ENCODE data around the gene AVPI1.

Gene AVPI1

DNA sequence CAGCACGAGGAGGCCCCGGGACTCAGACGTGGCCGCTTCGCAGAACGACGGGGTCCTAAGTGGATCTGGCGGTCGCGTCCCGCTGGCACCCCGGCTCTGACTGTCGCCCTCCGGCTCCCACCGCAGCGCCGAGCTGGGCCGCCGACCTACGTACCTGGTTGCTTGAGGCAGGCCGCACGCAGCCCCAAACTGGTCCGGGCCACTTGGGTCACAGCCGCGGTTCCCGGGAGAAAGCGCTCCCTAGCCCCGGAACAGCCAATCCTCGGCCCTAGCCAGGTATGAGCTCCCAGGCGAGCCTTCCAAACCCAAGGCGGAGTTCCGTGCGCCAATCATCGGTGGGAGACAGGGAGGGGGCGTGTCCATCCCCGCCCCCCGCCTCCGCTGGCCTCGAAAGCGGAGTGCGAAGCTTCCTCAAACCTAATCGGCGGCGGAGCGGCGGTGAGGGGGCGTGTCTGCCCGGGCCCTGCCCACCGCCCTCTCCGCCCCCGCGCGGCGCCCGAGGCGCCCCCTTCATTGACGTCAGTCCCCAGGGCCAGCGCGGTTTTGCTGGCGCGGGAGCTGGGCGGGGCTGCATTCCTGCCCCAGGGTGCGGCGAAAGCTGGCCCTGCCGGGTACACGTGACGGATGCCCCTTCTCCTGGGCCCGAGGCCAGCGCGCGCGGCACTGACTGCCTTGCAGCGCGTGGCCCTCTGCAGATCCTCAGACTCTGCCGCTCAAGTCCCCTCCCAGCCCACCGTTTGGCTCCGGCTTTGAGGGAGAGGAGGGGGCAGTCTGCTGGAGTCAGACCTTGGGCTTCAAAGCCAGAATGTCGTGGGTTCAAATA lies at the start of gene AVPI1:
Gene AVPI1 (minus strand): TSS at position 280 of the 823 bp plus-strand sequence. CDS start 7,336 bp downstream, outside the sequence.
- peak; percentile 79 to 91 (median 90) for DNase-seq

DNA sequence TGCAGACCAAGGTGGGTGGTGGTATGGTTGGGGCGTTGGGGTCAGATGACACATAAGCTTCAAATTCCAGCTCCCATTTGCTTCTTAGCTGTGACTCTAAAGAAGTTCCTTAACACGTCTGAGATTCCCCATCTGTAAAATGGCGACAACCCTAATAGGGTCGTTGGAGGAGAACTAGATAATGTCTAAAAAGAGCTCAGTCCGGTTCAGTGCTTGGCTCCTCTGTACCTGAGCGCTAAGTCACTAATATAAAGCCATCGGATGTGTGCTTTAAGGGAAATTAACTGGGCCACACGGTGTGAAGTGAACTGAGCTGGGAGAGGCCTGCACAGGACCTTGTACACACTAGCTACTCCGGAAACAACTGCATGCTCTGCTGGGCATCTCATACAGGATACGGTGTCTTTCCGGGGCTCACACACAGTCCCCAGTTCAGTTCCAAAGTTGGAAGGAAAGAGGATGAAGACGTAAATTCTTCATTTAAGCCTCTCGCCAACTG lies 49.4 kb upstream of the AVPI1 start:
- DNase-seq: no peak

- no peak for DNase-seq
Measured at GRCh38 chr10:97734021-97734420, 47.0 kb upstream of the AVPI1 start.

DNA sequence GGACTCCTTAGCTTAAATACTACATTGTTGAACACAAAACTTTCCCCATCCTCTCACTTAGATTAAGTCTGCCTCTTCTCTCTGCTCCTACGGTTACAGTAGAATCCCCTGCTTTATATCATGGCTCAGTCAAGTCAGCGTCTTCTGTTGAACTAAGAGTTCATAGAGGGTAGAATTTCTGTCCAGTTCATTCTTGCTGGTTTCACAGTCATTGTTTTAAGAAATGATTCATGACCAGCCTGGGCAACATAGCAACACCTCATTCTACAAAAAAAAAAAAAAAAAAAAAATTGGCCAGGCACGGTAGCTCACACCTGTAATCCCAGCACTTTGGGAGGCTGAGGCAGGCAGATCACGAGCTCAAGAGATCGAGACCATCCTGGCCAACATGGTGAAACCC lies 46.2 kb upstream of the AVPI1 start:
- DNase-seq: no peak

GRCh38 chr10:97732052-97732359 lies 45.0 kb upstream of the AVPI1 start:
- no peak for DNase-seq

- DNase-seq: peak in 3 of 4 experiments; percentile 9 to 30 (median 23)
Measured at GRCh38 chr10:97731346-97732051, 44.5 kb upstream of the AVPI1 start.

GRCh38 chr10:97729014-97729413 lies 42.0 kb upstream of the AVPI1 start:
- DNase-seq: no peak

DNA sequence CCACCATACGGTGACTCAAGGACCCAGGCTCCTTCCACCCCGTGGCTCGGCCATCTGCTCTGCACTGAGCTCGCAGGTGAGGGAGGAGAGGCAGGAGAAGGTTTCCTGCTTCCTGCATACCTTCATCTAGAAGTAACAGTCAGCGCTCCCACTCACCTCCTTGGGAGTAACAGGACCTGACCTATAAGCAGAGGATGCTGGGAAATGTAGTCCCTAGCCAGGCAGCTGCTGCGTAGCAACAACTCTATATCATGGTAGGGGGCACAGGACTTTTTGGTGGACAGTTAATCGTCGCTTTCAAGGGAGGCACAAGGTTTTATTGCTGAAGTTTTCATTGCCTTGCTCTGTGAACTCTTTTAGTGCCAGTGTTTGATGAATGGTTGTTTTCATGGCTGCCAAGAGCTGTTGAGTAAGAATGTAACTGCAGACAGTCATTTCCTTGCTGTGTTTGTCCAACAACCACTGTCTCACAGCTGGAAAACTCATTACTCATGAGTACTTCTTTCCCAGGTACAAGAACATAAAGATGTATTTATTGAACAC lies 39.7 kb upstream of the AVPI1 start:
- DNase-seq: no peak

GRCh38 chr10:97724341-97724941 lies 37.4 kb upstream of the AVPI1 start:
- no peak for DNase-seq

- DNase-seq: no peak
Measured at GRCh38 chr10:97723001-97723400, 36.0 kb upstream of the AVPI1 start.

DNA sequence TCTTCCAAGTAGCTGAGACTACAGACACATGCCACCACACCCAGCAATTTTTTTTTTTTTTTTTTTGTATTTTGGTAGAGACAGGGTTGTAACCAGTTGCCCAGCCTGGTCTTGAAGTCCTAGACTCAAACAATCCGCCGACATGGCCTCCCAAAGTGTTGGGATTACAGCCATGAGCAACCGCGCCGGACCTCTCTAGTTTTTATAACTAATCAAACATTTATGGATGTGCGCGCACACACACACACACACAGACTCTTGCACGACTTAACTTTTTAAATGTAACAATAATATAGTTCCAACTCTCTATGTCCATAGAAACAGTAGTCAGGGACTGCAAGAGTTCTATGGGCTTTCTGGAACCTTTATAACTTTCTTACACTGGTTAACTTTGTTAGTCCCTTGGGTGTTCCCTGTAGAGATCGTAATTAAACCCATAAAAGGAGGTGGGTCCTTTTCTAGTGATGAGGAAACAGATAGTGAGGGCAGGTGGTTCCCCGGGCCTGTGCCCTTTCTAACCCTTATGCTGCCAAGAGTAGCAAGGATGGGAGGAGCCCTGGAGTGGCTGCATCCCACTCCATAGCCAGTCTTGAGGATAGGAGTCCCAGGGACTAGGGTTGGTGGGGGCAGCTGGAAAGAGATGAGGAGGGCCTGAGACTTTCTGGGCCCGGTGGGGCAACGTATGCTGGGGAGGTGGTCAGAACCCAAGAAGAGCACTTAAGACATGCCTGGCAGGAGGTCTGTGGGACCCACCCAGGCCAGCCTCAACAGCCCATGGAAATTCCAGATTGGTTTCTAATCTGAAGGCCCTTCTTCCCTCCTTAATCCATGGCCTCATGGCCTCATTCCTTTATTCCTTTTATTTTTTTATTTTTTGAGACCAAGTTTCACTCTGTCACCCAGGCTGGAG lies 35.1 kb upstream of the AVPI1 start:
- DNase-seq: no peak

GRCh38 chr10:97719602-97720001 lies 32.6 kb upstream of the AVPI1 start:
- no peak for DNase-seq

DNA sequence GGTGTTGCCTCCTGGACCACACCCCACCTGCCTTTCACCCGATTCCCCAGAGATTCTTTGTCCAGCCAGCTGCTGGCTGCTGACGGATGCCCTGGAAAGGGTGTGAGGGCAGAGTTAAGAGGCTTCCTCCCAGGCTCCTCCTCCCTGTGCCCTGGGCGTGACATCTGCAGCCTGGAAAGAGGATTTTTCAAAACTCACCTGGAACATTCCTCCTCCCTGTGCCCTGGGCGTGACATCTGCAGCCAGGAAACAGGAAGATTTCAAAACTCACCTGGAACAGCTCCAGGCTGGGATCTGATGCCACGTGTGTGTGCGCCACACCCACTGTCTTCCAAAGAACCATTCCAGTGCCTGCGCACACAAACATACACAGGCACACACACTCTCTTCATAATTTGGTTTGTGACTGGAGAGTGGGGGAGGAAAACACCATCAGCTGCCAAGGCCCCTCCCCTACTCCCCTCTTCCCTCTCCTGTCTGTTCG lies 31.7 kb upstream of the AVPI1 start:
- no peak for DNase-seq

DNA sequence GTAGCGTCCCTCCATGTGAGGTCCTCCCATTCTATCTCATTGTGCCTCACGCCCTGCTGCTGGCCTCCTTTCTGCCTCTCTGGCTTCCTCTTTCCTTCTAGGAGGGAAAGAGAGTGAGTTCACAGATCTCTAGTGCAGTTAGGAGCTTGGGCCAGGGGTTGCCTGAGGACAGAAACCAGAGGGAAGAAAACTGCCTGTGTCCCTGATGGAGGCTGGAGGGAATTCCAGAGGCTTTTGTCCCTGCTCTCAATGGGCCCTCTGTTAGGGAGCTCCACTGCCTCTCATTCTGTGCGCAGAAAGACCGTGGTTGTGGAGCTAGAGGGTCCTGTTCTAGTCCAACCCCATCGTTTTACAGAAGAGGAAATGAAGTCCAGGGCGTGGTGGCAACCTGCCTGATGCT lies 31.1 kb upstream of the AVPI1 start:
- DNase-seq: no peak

DNA sequence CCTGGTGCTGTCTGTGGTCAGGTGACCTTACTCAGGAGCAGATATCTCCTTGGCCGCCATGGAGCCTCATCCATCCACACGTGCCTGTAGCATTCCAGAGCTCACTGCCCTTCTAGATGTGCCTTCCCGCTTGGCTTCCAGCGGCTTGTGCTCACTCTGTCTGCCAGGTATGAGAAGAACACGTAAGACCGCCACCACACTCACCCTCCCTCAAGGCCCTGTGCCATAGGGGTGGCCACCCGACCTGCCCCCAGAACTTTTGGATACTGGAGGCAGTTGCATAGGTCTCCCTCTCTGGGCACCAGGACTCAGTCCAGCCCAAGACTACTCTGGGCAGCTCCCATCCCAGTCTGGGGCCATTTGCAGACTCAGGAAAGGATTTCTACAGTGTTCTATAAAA lies 30.6 kb upstream of the AVPI1 start:
- DNase-seq: no peak

- DNase-seq: no peak
Measured at GRCh38 chr10:97715259-97715874, 28.3 kb upstream of the AVPI1 start.

DNA sequence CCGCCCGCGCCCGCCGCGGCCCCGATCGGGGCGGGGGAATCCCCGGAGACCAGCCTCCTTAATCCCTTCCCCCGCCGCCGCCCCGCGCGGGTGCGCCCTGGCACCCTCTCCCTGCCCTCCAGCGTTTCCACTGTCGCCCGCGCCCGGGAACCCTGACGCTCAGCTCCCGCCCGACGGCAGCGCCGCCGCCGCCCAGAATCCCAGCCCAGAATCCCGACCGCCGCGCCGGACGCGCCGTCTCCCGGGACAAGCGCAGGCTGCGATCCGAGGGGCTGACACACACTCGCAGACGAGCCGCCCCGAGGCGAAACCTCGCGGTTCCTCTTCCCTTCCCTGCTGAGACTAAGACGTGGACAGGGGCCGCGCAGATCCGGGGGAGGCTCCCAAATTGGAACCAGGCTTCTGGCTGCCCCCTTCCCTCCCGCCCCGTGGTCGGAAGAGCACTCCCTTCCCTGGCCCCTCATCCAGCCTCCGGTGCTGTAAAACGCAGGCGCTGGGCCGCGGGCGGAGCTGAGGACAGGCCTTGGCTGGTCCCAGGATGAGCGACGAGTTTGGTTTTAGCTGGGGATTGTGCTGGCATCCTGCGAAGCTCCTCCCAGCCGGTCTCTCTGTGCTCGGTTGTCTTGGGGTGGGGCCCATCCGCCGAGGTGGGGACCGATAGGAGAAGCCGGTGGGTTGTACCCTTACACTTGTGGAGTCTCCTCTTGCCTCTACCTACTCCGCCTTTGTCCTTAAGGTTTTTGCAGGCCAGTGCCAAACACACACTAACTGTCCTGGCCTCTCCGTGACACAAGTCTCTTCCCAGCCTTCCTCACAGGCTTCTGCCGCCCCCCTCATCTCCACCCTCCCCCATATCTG lies 27.6 kb upstream of the AVPI1 start:
- DNase-seq: no peak

GRCh38 chr10:97713826-97714400 lies 26.9 kb upstream of the AVPI1 start:
- peak in 1 of 4 experiments; percentile 11 for DNase-seq

DNA sequence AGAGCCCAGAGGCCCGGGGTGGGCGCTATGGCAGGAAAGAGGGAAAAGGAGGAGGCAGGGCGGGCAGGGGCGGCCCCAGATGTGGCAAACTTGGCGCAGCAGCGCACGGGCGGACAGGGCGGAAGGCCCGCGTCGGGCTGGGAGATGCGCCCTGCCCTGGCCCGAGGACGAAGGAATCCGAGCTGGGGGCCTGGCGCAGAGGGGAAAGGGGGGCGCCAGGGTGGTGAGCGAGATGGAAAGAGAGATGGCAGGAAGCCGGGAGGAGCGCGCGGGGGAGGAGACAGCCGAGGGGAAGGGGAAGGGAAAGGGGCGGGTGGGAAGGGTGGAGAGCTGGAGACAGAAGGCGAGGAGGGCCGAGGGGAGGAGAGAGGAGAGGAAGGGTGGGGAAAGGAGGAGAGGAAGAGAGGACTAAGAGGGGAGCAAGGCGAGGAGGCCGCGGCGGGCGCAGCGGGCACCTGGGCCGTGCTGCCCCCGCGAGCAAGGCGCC lies 26.3 kb upstream of the AVPI1 start, which contains the start of gene MARVELD1:
Gene MARVELD1 (plus strand): TSS at position 392 of the 487 bp plus-strand sequence. CDS start 147 bp downstream, outside the sequence.
- DNase-seq: no peak

Measured in activated CD4-positive, CD25-positive, alpha-beta regulatory T cell (primary cell).